HepG2 (cell line): ENCODE data around the gene ADAM22. TPM values are rescaled to one million over a fixed set of nuclear protein-coding genes. Genes with fewer than 3 reads are reported as not detected.

Source experiments
- ATAC-seq: fragments of 200-7000 bp; cut with Tn5 transposase; 3 replicates; pipeline ENCODE4 v1.9.1; 2020; ENCODE audit warnings: mild to moderate bottlenecking, moderate library complexity
- BruUV-seq: library from RNA; stranded (reverse); fragments of 400-500 nt; replicated peaks from 2 replicates; lab custom pipeline; 2021; lab: Mats Ljungman, UMichigan
- CTCF ChIA-PET: fragments of 300-600 bp; formaldehyde crosslinking; extraction: SDS; loops from one replicate; lab custom pipeline; 2021; ENCODE audit warnings: low total read pairs, inconsistent platforms, low intra/inter-chr PET ratio; lab: Yijun Ruan, JAX
- POLR2A ChIA-PET: fragments of 350-600 bp; sonication (Branson Sonifier 250); formaldehyde crosslinking; loops from one replicate; lab custom pipeline; 2020; ENCODE audit warnings: antibody characterized with exemption, inconsistent platforms; lab: Yijun Ruan, JAX
- DNase-seq: peaks from one replicate; pipeline ENCODE4 v3.0.0-alpha.2; 2015; ENCODE audit warnings: low spot score
- FAIRE-seq: peaks from 3 replicates; lab custom pipeline; 2011; peaks lifted over from hg19 to GRCh38; lab: Jason Lieb, UNC
- H2AFZ ChIP-seq: one replicate; pipeline ENCODE4 v1.6.1; 2011; ENCODE audit warnings: low read length, inconsistent platforms
- H3K27ac ChIP-seq: fragments of 300-600 bp; 3 replicates; pipeline ENCODE4 v1.8.0; 2011; ENCODE audit warnings: mixed run types, mild to moderate bottlenecking, mixed read lengths, low read length, inconsistent platforms; ENCODE audit not compliant: insufficient read depth; ENCODE audit errors: extremely low read length
- H3K27me3 ChIP-seq, 2 experiments: fragments of 200-600 bp in 1 of 2; 2 replicates in 1 of 2; 3 replicates in 1 of 2; pipeline versions ENCODE4 v1.6.0 to v1.8.0; 2011; ENCODE audit warnings: low read length in 2 of 2, mild to moderate bottlenecking in 2 of 2, moderate library complexity in 2 of 2, inconsistent platforms in 1 of 2; ENCODE audit not compliant: insufficient read depth in 2 of 2, control insufficient read depth in 1 of 2
- H3K36me3 ChIP-seq, 2 experiments: fragments of 200-600 bp in 1 of 2; replicated peaks in 1 of 2; 2 replicates in 1 of 2; 3 replicates in 1 of 2; pipeline versions ENCODE4 v1.5.1 to v1.8.0; 2011; ENCODE audit warnings: low read length in 2 of 2, inconsistent platforms in 1 of 2; ENCODE audit not compliant: insufficient read depth in 2 of 2, control insufficient read depth in 1 of 2
- H3K4me1 ChIP-seq: 2 replicates; pipeline ENCODE4 v1.5.1; 2012; ENCODE audit warnings: low read length, inconsistent platforms; ENCODE audit not compliant: insufficient read depth
- H3K4me2 ChIP-seq: 2 replicates; pipeline ENCODE4 v1.6.0; 2011; ENCODE audit warnings: low read depth, low read length, inconsistent platforms
- H3K4me3 ChIP-seq, 3 experiments: fragments of 200-600 bp in 1 of 3; sonication (generic), shearing (Covaris generic) in 1 of 3; replicated peaks in 1 of 3; 2 replicates each; pipeline ENCODE4 v1.5.1; 2011 to 2016; ENCODE audit warnings: low read length in 3 of 3, inconsistent platforms in 2 of 3, low read depth in 2 of 3, mild to moderate bottlenecking in 2 of 3, control low read depth in 1 of 3, mixed read lengths in 1 of 3; ENCODE audit not compliant: insufficient read depth in 1 of 3
- H3K79me2 ChIP-seq: one replicate; pipeline ENCODE4 v1.6.1; 2011; ENCODE audit warnings: low read length, inconsistent platforms; ENCODE audit not compliant: insufficient read depth
- H3K9ac ChIP-seq: 2 replicates; pipeline ENCODE4 v1.6.0; 2011; ENCODE audit warnings: mild to moderate bottlenecking, low read depth, low read length, inconsistent platforms; ENCODE audit not compliant: insufficient read depth
- H3K9me3 ChIP-seq: 2 replicates; pipeline ENCODE4 v1.5.1; 2012; ENCODE audit warnings: mild to moderate bottlenecking, low read length
- H4K20me1 ChIP-seq: 2 replicates; pipeline ENCODE4 v1.6.0; 2011; ENCODE audit warnings: inconsistent platforms, mild to moderate bottlenecking, low read length, moderate library complexity; ENCODE audit not compliant: insufficient read depth
- ADNP ChIP-seq: sonication (generic); formaldehyde crosslinking; IDR thresholded peaks from 2 replicates; pipeline ENCODE4 v1.4.0; 2020; ENCODE audit warnings: missing genetic modification reagents
- FOXK1 ChIP-seq: sonication (generic); formaldehyde crosslinking; IDR thresholded peaks from 2 replicates; pipeline ENCODE4 v1.4.0; 2020; ENCODE audit warnings: low read depth, missing genetic modification reagents, borderline replicate concordance
- HNRNPUL1 ChIP-seq: fragments of 200-400 bp; formaldehyde crosslinking; IDR thresholded peaks from 2 replicates; pipeline ENCODE4 v1.6.1; 2017; ENCODE audit warnings: low read depth, mild to moderate bottlenecking, low read length, moderate library complexity
- MTF2 ChIP-seq: sonication (generic); formaldehyde crosslinking; IDR thresholded peaks from 2 replicates; pipeline ENCODE4 v1.5.0; 2020; ENCODE audit warnings: missing genetic modification reagents, borderline replicate concordance
- NKX3-1 ChIP-seq: sonication (generic); formaldehyde crosslinking; IDR thresholded peaks from 2 replicates; pipeline ENCODE4 v1.5.0; 2020; ENCODE audit warnings: missing genetic modification reagents
- POGZ ChIP-seq: sonication (generic); formaldehyde crosslinking; IDR thresholded peaks from 2 replicates; pipeline ENCODE4 v1.4.0; 2020; ENCODE audit warnings: mild to moderate bottlenecking, missing genetic modification reagents
- RXRA ChIP-seq: sonication (generic); formaldehyde crosslinking; IDR thresholded peaks from 2 replicates; pipeline ENCODE4 v1.5.1; 2020; ENCODE audit warnings: missing genetic modification reagents
- SSRP1 ChIP-seq: IDR thresholded peaks from 2 replicates; pipeline ENCODE4 v1.6.1; 2016; ENCODE audit warnings: control low read depth
- UBTF ChIP-seq: sonication (generic); formaldehyde crosslinking; IDR thresholded peaks from 2 replicates; pipeline ENCODE4 v1.4.0; 2020; ENCODE audit warnings: mild to moderate bottlenecking, missing genetic modification reagents
- ZNF138 ChIP-seq: sonication (generic); formaldehyde crosslinking; IDR thresholded peaks from 2 replicates; pipeline ENCODE4 v1.5.0; 2020; ENCODE audit warnings: mild to moderate bottlenecking, low read depth, missing genetic modification reagents
- ZNF225 ChIP-seq: sonication (generic); formaldehyde crosslinking; IDR thresholded peaks from 2 replicates; pipeline ENCODE4 v1.4.0; 2020; ENCODE audit warnings: mild to moderate bottlenecking, missing genetic modification reagents
- ZNF253 ChIP-seq: sonication (generic); formaldehyde crosslinking; IDR thresholded peaks from 2 replicates; pipeline ENCODE4 v1.8.0; 2022; ENCODE audit warnings: mild to moderate bottlenecking, missing genetic modification reagents, borderline replicate concordance
- ZNF776 ChIP-seq: sonication (generic); formaldehyde crosslinking; IDR thresholded peaks from 2 replicates; pipeline ENCODE4 v1.4.0; 2020; ENCODE audit warnings: mild to moderate bottlenecking, missing genetic modification reagents
- ZNF83 ChIP-seq: sonication (generic); formaldehyde crosslinking; IDR thresholded peaks from 2 replicates; pipeline ENCODE4 v1.4.0; 2020; ENCODE audit warnings: missing genetic modification reagents, mild to moderate bottlenecking, borderline replicate concordance
- ZNF839 ChIP-seq: sonication (generic); formaldehyde crosslinking; IDR thresholded peaks from 2 replicates; pipeline ENCODE4 v1.4.0; 2020; ENCODE audit warnings: missing genetic modification reagents, mild to moderate bottlenecking, borderline replicate concordance
- WGBS: methylation state at CpG from one replicate; pipeline ENCODE4 v1.1.6; 2017; ENCODE audit warnings: low lambda C conversion rate; 5-methylcytosine and 5-hydroxymethylcytosine counted together
- in situ Hi-C: cut with HindIII; loops from 2 replicates; pipeline ENCODE4 v1.10.0; 2017; ENCODE audit warnings: low pct_unique_long_range_greater_than_20kb; ENCODE audit not compliant: extremely low pct_ligation_motif_present
- intact Hi-C: fragments of 100-400 bp; cut with micrococcal nuclease; formaldehyde crosslinking; loops from one replicate; pipeline ENCODE4 v1.10.0; 2022; ENCODE audit not compliant: unreplicated experiment
- polyA plus RNA-seq, 8 experiments: library from polyadenylated mRNA; depleted of rRNA in 3 of 8; stranded (reverse) in 7 of 8; unstranded in 1 of 8; fragments of >200 nt; fragmentation: Illumina TruSeq in 4 of 8; extraction: Trizol in 4 of 8; gene quantifications; 2 replicates each; pipeline versions ENCODE4 v1.2.1 to v1.2.3, GENCODE V29; 2011 to 2016; ENCODE audit warnings: low read depth in 4 of 8, missing spikeins in 1 of 8, mixed read lengths in 1 of 8; ENCODE audit not compliant: insufficient read depth in 1 of 8
- total RNA-seq, 5 experiments: library from RNA; depleted of rRNA; stranded (reverse); fragments of >200 nt; fragmentation: Illumina TruSeq; extraction: Trizol; gene quantifications; 2 replicates each; pipeline ENCODE4 v1.2.3, GENCODE V29; 2016; ENCODE audit warnings: low read depth in 1 of 5

ADAM22 gene
- total and polyA plus RNA-seq, 2 of the 13 experiments (the other 11 are each of a cell fraction or from before 2014, with no cell fraction given) = 1.9 to 6.7 TPM

DNA sequence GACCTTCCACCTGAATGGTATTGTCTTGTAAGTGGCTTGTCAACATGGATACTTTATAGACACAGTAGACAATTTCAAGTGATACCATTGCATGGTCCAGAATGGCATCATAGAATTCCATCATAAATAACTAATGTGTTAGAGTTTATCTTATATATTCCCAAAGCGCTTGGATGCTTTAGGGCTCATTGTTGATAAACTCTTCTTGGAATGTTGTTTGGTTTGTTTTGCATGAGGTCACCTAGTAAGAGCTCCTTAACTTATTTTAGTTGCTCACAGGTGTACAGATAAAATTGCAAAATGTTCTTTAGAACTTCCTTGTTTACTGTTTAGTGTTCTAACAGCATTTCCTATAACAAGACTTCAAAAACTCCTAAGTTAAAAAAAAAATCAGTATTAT is 249.0 kb downstream of the ADAM22 start:
- Histone ChIP-seq H3K79me2 (no peaks in the 10 kb centered on the region), H3K9me3 (no peaks in the 10 kb centered on the region), H3K27me3 (no peaks in the 10 kb centered on the region), H3K4me2 (no peak overlapping the region), H3K4me1 (0 out of 2 replicates have a peak, but pooled peaks cover 5% of the 10 kb centered on the region), H3K4me3 (no peak overlapping the region), H3K27ac (no peak overlapping the region), H2AFZ (no peak overlapping the region), H3K9ac (no peak overlapping the region), H3K36me3 (no peaks in the 10 kb centered on the region), H4K20me1 (no peaks in the 10 kb centered on the region)
- intact Hi-C loops (no loop called here), in situ Hi-C loops (no loop called here)
- WGBS = 100% methylated on average over 1 of the region's 1 CpG
- ChIA-PET CTCF (no interaction called here), POLR2A (no interaction called here)
- no peak for ATAC-seq
- no TSS peak for BruUV-seq
- DNase-seq = no peak
- no peak for FAIRE-seq
- TF ChIP-seq HNRNPUL1 (no peak), POGZ (CRISPR knock-in tag) (no peak), ZNF83 (CRISPR knock-in tag) (no peak), SSRP1 (CRISPR knock-in tag) (no peak), ZNF225 (CRISPR knock-in tag) (no peak), ZNF776 (CRISPR knock-in tag) (no peak), ZNF138 (no peak), FOXK1 (CRISPR knock-in tag) (no peak), RXRA (no peak), UBTF (CRISPR knock-in tag) (no peak), NKX3-1 (CRISPR knock-in tag) (no peak), ZNF253 (no peak), MTF2 (CRISPR knock-in tag) (no peak), ZNF839 (CRISPR knock-in tag) (no peak), ADNP (CRISPR knock-in tag) (no peak)
